GM18508 (cell line): ENCODE data around the gene DHRS12.

ENCODE experiments used
- ATAC-seq: cut with Tn5 transposase; IDR thresholded peaks from one replicate; pipeline ENCODE4 v1.9.1; 2021; ENCODE audit warnings: moderate number of reproducible peaks; ENCODE audit not compliant: insufficient read depth, unreplicated experiment

Gene DHRS12

GRCh38 chr13:51811920-51812451, 8.0 kb upstream of the DHRS12 start:
- no peak for ATAC-seq

- no peak for ATAC-seq
Measured at GRCh38 chr13:51811046-51811445, 7.1 kb upstream of the DHRS12 start.

DNA sequence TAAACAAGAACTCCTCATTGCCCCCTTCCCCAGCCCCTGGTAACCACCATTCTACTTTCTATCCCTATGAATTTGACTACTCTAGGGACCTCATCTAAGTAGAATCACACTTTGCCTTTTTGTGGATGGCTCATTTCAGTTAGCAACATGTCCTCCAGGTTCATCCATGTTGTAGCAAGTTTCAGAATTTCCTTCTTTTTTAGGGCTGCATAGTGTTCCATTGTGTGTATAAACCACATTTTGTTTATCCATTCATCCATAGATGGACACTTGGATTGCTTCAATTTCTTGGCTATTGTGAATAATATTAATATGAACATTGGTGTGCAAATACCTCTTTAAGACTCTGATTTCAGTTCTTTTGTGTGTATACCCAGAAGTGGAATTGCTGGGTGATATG, 4.8 kb upstream of the DHRS12 start:
- ATAC-seq, result no peak

- ATAC-seq, result no peak
Measured at GRCh38 chr13:51807041-51807440, 3.1 kb upstream of the DHRS12 start.

DNA sequence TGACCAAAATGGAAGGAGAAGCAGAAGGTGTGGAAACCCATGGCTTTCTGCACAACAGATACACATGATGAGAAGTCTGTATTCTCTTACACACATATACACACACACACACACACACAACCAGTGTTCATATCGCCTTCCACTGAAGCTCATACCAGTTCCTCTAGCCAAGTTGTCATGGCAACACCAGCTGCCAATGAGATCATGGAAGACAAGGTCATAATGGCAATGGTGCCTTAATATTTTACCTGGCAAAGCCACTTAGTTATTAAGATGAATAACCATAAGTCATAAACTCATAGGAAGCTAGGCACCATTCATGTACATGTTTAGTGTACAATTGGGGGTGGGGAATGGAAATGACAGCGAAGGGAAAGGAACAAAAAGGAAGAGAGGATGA, 2.6 kb upstream of the DHRS12 start:
- no peak for ATAC-seq

DNA sequence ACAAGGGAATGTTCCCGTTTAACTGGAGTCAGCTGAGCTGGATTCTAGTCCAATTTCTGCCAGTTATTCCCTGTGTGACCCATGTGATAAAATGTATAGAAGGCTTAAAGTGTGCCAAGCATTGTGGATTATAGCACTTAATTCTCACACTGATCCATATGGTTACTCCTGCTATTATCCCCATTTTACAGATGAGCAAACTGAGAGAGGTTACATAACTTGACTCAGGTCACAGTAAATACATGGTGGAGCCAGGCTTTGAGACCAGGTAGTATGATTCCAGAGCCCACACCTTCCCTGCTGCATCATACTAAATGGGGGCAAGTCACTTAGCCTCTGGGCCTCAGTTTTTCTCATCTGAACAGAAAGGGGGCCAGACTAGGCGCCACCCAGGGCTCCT, 2.0 kb upstream of the DHRS12 start:
- ATAC-seq, result no peak

- no peak for ATAC-seq
Measured at GRCh38 chr13:51805313-51805712, 1.4 kb upstream of the DHRS12 start.

GRCh38 chr13:51804295-51805172, 571 bp upstream of the DHRS12 start:
- peak; percentile 10 for ATAC-seq

- no peak for ATAC-seq
Measured at GRCh38 chr13:51802631-51803418, 1.1 kb downstream of the DHRS12 start.

DNA sequence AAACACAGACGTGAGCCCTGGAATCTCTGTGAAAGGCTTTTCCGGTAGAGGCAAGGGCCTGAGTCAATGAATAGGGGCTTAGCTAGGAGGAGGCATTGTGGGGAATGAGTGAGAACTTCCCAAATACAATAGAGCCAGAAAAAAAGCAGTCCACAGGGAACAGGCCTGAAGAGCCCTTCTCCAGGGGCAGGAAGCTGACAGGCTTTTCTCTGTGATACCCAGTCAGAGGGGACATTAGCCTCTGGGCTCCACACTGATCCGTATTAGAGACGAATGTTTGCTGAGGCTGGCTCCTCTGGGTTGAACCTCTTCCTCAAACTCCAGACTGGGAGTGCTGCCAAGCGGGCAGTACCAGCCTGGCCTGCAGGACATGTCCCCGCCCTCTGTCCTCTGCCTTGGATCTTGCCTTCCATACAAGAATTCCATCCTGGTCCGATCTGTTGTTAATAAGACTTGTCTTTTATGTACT, 2.3 kb downstream of the DHRS12 start:
- no peak for ATAC-seq

GRCh38 chr13:51800486-51800885, 3.5 kb downstream of the DHRS12 start:
- ATAC-seq, result no peak

DNA sequence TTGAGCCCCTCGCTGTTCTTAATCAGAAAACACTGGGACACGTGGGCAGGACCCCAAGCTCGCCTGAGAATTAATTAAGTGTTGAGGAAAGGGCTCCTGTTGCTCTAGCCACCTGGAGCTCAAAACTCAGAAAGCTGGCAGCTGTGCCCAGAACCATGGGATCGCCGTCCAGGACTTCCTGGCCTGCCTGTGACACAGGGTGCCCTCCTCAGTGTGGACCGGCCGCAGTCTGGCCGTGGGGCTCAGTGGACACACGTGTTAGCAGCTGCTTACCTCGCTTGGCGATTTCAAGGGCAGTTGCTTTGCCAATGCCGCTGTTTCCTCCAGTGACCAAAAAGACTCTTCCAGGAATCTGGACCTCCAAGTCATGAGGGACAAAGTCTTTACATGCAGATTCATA, 4.7 kb downstream of the DHRS12 start:
- ATAC-seq, result no peak

DNA sequence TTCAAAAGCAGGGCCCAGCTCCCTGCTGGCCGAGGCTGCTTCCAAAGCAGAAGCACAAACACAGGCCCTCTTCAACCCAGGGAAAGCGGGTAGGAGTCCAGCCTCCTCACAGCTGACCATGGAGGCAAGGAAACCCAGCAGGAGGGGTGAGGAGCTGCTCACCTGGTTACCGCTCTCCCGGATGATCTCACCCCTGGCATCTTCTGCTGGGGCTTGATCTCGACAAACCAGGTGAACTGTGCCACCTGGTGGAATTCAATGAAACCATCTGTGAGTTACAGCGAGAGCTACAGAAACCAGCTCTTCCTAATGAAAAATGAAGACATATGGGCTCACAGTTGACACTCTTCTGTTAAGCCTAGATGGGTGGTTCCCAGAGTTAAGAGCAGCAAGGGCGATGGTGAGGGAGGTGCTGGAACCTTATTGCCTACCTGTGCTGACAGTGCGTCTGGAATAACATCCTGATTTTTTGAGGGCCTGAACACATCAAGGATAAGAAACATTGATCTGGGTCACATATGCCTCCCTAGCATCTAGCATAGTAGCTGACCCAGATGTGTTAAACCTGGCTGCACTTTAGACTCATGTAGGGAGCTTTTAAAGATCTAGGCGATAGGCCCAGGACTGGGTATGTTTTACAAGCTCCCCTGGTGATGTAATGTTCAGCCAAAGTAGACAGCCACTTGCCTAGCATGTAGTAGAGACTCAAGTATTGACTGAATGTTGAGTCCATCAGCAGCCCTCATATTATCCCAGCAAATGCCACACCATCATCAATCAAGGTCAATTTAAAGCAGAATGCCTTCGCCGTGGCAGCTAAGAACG, 6.1 kb downstream of the DHRS12 start:
- ATAC-seq, result no peak

DNA sequence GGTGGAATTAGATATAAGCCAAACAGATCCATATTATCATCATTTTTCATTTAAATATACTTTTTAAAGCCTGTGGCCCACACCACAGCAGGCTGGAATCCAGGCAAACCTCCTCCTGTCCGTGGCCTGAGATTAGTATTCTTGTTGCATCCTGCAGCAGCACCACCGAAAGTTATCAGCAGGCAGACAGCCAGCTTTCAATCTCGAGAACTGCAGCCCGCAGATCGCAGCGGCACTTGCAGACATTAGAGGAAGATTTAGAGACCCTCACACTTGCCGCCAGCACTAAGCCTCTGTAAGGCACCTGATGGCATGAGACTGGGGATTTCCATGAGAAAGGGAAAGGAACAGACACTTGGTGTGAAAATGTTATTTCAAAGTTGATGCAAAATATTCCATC, 7.4 kb downstream of the DHRS12 start:
- no peak for ATAC-seq

DNA sequence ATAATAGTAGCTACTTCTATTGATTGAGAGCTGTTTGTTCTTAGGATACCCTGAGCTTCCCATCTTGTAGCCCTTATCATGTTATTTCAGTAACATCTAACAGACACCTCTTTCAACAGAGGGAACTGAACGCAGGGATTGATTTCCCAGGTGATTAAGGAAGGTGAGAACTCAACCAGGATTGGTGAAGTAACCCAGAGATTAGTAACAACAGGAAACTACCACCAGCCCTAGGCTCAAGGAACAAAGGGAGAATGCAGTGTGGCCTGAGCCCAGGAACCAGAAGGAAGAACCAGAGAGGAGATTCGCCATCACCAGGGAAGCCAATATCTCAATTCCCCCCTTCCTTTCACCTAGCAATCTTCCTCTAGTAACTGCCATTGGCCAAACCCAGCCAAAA, 8.5 kb downstream of the DHRS12 start:
- no peak for ATAC-seq

- ATAC-seq, result no peak
Measured at GRCh38 chr13:51794964-51795363, 9.0 kb downstream of the DHRS12 start.

- peak; percentile 35 for ATAC-seq
Measured at GRCh38 chr13:51793570-51794271, 10.2 kb downstream of the DHRS12 start.

GRCh38 chr13:51786425-51787265, 17.3 kb downstream of the DHRS12 start:
- no peak for ATAC-seq
